Measurements from ENCODE around the gene FAM227B.
"Not testable (repeated sequence)": the region's sequence is repeated elsewhere in the genome, so short reads cannot be mapped to it uniquely, and the experiment has no call there.

Gene FAM227B

DNA sequence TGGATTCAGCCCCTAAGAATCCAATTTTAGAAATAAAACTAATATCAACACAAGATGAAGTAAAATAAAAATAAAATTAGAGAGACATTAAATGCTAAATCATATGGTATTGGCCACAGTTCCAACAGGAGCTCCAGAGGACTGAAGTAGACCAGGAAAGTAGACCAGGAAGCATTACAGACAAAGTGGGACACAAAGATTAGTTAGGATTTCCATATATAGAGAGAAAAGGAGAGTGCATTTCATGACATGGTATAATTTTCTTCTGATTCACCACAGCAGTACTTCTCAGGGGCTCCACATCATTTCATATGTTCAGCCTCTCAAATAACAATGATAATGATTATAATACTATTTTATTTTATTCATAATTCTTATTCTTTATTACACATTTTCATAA, 179.3 kb downstream of the FAM227B start:
- DNase-seq (ENCODE audit: low read depth in 2 of 2, low spot score in 1 of 2): no peak

DNA sequence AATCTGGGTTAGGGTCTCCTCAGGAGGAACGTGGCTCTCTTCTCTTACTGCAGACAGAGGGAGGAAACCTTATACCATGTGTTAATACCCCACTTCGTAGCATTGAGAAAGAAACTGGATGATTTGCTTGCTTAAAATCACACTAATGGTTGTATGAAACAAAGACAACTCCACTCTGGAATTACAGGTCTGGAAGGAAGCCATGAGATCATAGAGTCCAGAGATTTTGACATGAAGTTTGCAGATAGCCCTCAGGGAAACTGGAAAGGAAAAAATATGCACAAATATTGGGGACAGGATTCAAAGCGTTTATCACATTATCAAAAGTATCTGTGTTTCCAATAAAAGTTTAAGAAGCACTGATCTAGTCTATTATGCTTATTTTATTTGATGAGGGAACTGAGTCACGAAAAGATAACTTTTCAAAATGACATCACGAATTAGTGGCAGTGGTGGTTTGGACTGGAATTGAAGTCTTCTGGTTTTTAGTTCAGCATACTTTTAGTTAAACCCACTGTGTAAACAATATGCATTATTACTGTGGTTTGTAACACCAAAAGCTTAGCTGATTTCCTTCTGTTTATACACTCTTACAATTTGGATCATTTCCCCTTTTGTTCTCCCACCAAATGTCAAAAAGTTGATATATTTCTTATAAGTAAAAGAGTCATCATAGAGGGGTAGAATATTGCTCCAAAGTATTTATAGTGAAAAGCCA, 180.8 kb downstream of the FAM227B start:
- DNase-seq (ENCODE audit: low read depth in 2 of 2, low spot score in 1 of 2): no peak

DNA sequence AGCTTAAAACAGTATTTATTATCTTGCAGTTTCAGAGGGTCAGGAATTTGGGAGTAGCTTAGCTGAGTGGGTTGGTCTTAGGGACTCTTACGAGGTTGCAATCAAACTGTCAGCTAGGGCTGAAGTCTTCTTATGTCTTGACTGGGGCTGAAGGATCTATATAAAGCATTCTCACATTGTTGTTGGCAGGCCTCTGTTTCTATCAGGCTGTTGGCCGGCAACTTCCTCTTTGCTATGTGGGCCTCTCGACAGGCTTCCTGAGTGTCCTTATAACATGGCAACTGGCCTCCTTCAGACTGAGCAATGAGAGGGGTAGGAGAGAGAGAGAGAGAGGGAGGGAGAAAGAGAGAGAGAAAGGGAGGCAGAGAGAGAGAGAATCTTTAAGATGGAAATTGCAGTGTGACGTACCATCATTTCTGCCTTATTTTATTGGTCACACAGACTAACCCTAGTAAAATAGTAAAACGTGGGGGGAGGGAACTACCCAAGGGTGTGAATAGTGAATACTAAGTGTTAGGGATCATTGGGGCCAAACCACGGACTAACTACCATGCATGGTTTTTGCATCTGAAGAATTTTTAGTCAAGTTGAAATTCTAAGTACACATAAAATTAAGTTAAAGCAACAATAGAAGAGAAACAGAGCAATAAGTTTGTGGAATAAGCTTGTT, 181.5 kb downstream of the FAM227B start:
- no peak for DNase-seq (ENCODE audit: low read depth in 2 of 2, low spot score in 1 of 2)

DNA sequence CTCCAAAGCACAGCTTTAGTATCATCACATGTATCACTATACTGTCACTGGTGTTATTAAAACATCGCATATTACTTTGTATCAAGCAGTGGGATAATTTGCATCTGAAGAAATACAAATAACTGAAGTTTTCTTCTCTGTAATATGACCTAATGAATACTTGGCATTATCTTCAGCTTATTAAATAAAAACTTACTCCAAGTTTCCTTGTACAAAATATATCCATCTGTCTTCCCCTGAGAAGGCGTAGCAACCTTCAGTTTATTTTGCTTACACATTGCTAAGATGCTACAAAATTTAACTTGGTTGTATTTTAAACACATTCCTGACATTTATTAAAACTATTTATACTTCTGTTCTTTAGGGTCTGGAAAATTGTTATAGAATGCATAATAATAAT, 183.9 kb downstream of the FAM227B start:
- DNase-seq (ENCODE audit: low read depth in 2 of 2, low spot score in 1 of 2): no peak

DNA sequence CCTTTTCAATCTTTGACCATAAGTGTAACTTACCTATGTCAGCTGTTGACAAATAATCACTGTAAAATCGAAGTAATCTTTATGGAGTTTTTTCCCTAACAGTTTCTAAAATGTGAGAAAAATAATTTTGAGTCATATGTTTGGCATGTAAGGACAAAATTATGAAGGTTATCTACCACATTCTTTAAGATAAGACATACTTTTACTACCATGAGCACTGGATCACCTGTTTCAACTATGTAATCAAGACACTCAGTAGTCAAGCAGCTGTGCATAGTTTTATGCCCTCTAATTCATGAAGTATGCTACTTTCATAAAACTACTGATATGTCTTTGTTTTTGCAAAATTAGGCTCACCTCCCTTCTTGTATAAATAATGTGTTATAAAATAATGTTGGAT, 185.4 kb downstream of the FAM227B start:
- no peak for DNase-seq (ENCODE audit: low read depth in 2 of 2, low spot score in 1 of 2)

DNA sequence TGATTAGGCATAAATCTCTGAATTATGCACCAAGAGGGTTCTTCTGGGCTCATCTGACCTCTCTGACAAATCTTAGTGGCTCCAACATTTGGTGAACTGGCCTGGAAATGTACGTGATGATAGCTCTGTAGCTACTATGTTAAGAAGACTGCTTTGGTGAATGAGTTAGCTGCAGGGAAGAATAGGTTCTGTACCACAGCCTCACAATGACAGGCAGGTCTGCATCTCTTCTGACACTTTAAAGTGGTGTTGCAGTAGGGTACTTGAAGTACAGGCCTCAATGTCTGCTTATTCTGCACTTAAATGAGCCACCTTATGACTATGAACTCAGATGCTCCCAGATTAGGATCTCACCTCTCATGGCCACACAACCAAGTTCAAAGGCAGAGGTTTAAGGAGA, 190.6 kb downstream of the FAM227B start:
- DNase-seq (ENCODE audit: low read depth in 2 of 2, low spot score in 1 of 2): no peak

DNA sequence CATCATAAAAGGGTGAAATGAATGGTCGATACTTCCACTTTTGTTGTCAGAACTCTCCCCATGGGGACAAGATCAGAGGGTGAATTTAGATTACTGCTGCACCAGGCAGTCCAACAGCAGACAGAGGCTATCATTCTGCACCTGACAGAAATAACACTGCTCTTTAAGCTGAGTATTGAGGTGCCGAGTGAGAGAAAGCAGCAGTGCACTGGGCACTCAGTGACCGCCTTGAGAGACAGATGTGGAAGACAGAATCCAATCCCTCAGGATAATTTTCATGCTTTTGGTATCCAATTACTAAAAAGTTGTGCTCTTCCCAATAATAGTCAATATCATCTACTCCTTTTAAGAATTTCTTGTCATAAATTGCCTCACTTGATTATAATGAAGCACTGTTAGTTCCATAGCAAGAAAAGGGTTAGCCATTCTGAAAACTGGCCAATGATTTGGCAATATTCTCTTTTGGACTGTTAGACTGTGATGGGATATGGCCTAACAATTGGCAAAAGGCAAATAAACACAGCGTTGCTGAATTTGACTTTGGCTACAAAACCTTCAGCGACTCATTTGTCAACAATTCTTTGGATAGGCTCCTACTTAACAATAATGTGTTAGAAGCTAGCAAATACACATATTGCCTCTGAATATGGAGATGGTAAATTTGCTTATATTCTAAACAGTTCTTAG, 192.1 kb downstream of the FAM227B start:
- DNase-seq (ENCODE audit: low read depth in 2 of 2, low spot score in 1 of 2): no peak

DNA sequence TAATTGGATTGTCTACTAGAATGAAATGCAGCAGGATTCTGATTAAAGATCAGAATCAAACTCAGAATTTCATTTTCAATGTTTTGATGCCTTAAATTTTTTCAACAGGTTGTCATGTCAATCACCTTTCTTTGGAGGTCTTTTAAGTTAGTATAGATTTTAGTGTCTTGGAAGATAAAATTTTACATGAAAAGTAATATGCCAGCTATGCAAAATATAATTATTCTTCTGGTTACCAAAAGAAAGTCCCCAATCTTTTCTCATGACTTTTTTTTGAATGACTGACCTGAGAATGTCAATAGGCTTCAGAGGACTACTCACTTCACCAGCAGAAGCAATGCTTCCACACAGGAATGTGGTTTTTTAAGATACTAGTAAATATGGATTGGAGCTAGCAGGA, 193.2 kb downstream of the FAM227B start:
- DNase-seq (ENCODE audit: low read depth in 2 of 2, low spot score in 1 of 2): no peak

DNA sequence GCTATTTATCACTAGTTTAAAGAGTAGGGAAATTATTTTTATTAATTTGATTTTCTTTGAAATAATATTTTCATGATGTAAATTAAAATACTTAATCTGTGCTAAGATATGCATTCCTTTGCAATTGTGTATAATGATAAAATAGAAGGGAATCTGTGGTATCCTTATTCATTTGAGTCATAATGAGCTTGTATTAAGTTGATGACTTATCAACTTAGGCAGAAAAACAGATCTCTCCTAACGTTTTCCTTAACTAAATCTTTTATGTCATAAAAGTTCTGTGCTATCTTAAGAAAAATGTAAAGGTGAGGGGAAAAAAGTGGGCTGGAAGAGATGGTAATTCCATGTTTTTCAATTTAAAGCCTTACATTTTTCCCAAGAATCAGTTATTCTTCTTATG, 195.7 kb downstream of the FAM227B start:
- DNase-seq (ENCODE audit: low read depth in 2 of 2, low spot score in 1 of 2): no peak

DNA sequence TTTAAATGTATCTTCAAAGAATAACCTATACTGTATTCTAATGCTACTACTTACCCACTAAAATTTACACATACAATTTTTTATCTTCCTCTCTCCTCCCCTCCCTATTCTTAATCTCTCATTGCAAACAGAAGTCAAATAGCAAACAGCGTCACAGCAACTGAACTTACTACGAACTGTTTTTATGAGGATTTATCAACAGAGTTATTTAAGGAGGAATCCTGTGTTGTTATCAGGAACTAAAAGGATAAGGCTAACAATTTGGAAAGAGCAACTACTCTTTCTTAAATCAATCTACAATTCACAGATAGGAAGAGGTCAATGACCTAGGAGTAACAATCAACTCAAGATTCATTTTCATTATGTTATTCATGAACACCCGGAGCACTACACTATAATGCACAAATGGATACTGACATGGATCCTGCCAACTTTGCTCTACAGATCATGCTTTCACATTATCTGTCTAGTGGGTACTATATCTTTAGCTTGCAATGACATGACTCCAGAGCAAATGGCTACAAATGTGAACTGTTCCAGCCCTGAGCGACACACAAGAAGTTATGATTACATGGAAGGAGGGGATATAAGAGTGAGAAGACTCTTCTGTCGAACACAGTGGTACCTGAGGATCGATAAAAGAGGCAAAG, 196.6 kb downstream of the FAM227B start:
- no peak for DNase-seq (ENCODE audit: low read depth in 2 of 2, low spot score in 1 of 2)

DNA sequence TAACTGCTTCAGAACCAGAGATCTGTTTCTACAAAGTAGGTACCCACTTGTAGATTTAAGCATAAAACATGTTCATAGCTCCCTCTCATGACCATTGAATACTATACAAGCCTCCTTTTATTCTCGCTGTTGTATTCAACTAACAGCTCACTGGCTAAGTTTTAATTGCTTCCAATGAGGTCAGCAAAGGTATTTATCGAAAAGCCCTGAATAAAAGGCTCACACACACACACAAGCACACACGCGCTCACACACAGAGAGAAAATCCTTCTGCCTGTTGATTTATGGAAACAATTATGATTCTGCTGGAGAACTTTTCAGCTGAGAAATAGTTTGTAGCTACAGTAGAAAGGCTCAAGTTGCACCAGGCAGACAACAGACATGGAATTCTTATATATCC, 197.6 kb downstream of the FAM227B start, which contains the start of gene FGF7:
TSS of gene FGF7 (plus strand) at position 222 of the 400 bp plus-strand sequence. CDS start 1,056 bp downstream, outside the sequence.
- no peak for DNase-seq (ENCODE audit: low read depth in 2 of 2, low spot score in 1 of 2)

DNA sequence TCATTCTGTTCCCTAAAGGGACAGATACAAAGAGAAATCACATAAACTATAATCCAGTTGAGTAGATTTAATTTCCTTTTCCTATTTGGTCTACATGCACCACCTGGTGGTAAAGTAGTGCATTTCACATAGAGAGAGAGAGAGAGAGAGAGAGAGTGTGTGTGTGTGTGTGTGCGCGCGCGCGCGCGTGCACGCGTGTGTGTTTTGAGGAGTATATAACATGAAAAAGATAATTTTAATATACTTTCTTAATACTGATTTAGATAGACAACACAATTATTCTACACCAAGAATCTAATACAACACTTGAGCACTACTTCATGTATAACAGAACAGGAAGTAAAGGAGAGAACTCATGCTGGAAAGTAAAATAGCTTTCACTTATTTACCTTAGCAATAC, 198.6 kb downstream of the FAM227B start:
- peak in 1 of 2 donors; percentile 5 for DNase-seq (ENCODE audit: low read depth in 2 of 2, low spot score in 1 of 2)

DNA sequence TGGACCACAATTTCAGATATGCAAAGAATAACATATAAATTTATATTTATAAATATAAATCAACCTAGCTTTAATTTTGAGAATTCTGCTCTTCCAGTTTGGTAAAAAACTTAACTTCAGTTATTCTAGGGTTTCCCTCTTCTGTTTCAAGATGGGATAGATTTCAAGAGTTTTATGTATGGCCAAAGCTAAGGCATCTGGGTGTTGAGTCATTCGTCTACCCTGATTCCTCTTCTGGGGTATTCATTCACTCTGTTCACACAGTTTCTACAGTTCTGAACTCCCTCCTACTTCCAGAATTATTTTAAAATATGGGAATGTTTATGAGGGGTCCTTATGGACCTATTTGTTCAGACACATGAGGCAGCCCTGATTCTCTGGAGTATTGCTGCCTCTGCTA, 201.8 kb downstream of the FAM227B start:
- DNase-seq (ENCODE audit: low read depth in 2 of 2, low spot score in 1 of 2): no peak

DNA sequence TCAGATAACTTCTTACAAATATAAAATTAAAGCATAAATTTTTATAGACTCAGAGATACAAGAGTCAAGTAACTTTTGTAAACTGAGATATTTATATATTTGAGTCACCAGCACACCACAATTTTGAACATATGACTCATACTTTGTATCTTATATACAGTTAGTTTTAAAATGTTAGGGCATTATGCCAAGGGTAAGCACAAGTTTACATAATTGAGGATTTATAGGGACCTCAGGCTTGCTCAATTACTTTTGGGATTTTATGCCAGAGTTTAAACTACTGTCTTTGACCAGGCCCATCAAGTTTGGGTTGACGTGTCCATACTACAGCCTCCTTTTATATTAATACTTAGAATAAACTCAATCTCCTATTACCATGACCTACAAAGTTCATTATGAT, 205.0 kb downstream of the FAM227B start:
- no peak for DNase-seq (ENCODE audit: low read depth in 2 of 2, low spot score in 1 of 2)

DNA sequence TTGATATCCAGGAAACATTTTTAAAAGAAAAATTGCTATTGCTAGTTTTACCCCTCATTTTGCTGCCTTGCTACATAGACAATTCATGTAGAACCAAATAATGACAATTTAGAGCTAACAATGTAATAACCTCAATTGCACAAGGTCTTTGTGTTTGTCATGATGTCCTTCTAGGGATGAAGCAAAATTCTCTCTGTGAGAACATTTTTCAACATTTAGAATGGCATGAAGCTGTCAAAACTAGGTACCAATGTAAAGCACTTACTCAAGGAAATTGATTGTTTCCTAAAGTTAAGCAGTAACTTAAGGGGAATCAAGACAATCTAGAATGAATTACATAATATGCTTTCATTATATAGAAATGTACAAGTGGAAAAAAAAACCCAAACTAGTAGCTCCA, 205.5 kb downstream of the FAM227B start:
- DNase-seq (ENCODE audit: low read depth in 2 of 2, low spot score in 1 of 2): no peak

DNA sequence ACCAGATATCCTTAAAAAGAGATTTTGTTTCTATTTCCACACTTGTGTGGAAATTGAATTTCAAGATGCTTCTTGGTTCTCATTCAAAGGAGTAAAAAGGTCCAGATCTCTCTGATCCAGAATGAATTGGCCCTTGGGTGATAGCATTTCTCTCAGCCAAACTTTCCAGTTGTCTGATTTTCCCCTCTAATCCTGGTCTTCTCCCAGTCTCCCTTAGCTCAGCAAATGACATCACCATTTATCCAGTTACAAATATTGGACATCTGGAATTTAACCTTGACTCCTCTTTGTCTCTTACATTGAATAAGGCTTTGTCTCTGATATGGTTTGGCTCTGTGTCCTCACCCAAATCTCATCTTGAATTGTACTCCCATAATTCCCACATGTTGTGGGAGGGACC, 207.8 kb downstream of the FAM227B start:
- no peak for DNase-seq (ENCODE audit: low read depth in 2 of 2, low spot score in 1 of 2)

DNA sequence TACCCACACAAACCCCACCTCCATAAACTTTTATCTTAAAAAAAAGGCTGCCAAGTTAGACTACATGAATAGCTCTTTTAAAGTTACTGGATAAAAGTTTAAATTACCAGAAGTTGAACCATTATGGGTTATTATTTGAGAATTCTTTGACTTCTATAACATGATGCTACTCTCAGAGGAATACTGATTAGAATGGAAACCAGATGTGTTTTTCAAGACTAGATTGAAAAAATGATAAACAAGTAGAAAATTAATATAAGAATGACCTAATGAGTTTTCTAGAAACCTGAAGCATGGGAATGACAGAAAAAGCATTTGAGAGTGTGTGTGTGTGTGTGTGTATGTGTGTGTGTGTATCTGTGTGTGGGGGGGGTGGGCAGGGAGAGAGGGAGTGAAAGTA, 210.0 kb downstream of the FAM227B start:
- no peak for DNase-seq (ENCODE audit: low read depth in 2 of 2, low spot score in 1 of 2)

DNA sequence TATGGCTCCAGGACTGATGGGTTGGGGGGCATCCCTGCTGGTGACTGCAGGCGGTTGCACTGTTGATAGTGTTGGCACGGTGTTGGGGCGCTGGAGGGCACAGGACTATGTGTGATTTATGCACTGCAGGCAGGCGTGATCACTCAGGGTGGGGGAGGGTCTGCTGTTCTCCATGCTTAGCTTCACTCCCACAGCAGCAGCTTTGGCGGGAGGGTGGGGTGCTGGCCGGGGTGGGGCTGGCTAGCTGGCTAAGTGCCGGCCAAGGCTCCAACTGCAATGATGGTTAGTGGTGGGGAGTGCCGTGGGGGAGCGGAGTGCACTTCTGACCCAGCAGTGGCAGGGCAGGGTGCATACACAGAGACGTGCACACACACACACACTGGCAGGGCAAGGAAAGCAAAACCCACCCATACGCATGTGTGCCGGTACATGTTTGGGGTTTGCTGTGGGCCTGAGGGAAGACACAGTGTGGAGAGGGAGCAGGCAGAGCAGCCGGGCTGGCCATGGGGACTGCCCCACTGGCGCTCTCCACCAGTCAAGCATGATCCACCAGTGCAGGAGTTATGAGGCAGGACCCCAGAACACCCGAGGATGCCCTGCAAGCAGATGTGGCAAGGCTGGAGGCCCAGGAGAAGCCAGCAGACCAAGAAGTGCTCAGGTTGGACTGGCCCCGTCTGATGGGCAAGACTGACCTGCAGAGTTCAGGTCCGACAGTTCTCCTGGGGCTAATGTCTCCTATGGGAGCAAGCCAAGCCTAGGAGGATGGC, 214.1 kb downstream of the FAM227B start:
- DNase-seq (ENCODE audit: low read depth in 2 of 2, low spot score in 1 of 2): no peak

DNA sequence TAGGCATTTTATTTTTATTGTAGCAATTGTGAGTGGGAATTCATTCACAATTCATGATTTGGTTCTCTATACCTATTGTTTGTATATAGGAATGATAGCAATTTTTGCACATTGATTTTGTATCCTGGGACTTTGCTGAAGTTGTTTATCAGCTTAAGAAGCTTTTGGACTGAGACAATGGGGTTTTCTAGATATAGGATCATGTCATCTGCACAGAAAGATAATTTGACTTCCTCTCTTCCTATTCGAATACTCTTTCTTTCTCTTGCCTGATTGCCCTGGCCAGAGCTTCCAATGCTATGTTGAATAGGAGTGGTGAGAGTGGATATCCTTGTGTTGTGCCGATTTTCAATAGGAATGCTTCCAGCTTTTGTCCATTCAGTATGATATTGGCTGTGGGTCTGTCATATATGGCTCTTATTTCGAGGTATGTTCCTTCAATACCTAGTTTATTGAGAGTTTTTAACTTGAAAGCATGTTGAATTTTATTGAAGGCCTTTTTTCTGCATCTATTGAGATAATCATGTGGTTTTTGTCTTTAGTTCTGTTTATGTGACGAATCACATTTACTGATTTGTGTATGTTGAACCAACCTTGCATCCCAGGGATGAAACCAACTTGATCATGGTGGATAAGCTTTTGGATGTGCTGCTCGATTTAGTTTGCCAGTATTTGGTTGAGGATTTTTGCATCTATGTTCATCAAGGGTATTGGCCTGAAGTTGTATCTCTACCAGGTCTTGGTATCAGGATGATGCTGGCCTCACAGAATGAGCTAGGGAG, 217.9 kb downstream of the FAM227B start:
- DNase-seq (ENCODE audit: low read depth in 2 of 2, low spot score in 1 of 2): not testable (repeated sequence)

DNA sequence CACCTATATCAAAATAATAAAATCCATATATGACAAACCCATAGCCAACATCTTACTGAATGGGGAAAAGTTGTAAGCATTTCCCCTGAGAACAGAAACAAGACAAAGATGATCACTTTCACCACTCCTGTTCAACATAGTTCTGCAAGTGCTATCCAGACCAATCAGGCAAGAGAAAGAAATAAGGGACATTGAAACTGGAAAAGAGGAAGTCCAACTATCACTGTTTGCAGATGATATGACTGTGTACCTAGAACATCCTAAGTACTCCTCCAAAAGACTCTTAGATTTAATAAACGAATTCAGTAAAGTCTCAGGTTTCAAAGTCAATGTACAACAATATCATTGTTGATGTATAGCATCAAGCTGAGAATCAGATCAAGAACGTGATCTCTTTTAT, 233.1 kb downstream of the FAM227B start:
- DNase-seq (ENCODE audit: low read depth in 2 of 2, low spot score in 1 of 2): no peak
